Right lung (tissue), 5 donors: ENCODE measurements around the gene TSPAN14. TPM values are rescaled to one million over a fixed set of nuclear protein-coding genes. Genes with fewer than 3 reads are reported as not detected.
A peak's percentile ranks its signal among the peaks of the same experiment; 100 is the strongest.

ENCODE experiments used
- DNase-seq, 2 donors: peaks; one replicate each; pipeline ENCODE4 v3.0.0-alpha.2; 2013
- polyA plus RNA-seq, 5 donors: library from polyadenylated mRNA; unstranded; fragments of 120-200 nt; gene quantifications; one replicate each; pipeline versions ENCODE4 v1.2.1 to v1.2.3, GENCODE V29; 2013; ENCODE audit warnings: inconsistent platforms in 1 of 5, low replicate concordance in 1 of 5; ENCODE audit not compliant: insufficient read length in 5 of 5, insufficient read depth in 1 of 5

TSPAN14 gene
- polyA plus RNA-seq, 5 donors: 69.4 to 95.1 (median 78.3) TPM

GRCh38 chr10:80486785-80487420 lies 32.8 kb downstream of the TSPAN14 start:
- DNase-seq: no peak

- no peak for DNase-seq
Observed at GRCh38 chr10:80487421-80487785, 33.3 kb downstream of the TSPAN14 start.

- no peak for DNase-seq
Observed at GRCh38 chr10:80487791-80488538, 33.9 kb downstream of the TSPAN14 start.

GRCh38 chr10:80488539-80489066 lies 34.5 kb downstream of the TSPAN14 start:
- no peak for DNase-seq

- no peak for DNase-seq
Observed at GRCh38 chr10:80489371-80490112, 35.4 kb downstream of the TSPAN14 start.

- DNase-seq: no peak
Observed at GRCh38 chr10:80491251-80492102, 37.4 kb downstream of the TSPAN14 start.

- DNase-seq: no peak
Observed at GRCh38 chr10:80492848-80493521, 38.9 kb downstream of the TSPAN14 start.

GRCh38 chr10:80493522-80494051 lies 39.5 kb downstream of the TSPAN14 start:
- DNase-seq: no peak

GRCh38 chr10:80496555-80497172 lies 42.6 kb downstream of the TSPAN14 start:
- no peak for DNase-seq

- DNase-seq: peak; percentile 75 to 78
Observed at GRCh38 chr10:80497187-80498077, 43.3 kb downstream of the TSPAN14 start.

- DNase-seq: no peak
Observed at GRCh38 chr10:80498078-80498832, 44.1 kb downstream of the TSPAN14 start.

- peak; percentile 84 to 85 for DNase-seq
Observed at GRCh38 chr10:80498833-80499741, 45.0 kb downstream of the TSPAN14 start.

GRCh38 chr10:80500572-80501380 lies 46.7 kb downstream of the TSPAN14 start:
- DNase-seq: no peak

- DNase-seq: no peak
Observed at GRCh38 chr10:80501381-80501912, 47.3 kb downstream of the TSPAN14 start.

- no peak for DNase-seq
Observed at GRCh38 chr10:80501913-80502521, 47.9 kb downstream of the TSPAN14 start.
